Aorta (tissue), 5 donors: ENCODE results near the gene DENND6B. TPM values are rescaled to one million over a fixed set of nuclear protein-coding genes. Genes with fewer than 3 reads are reported as not detected.
A peak's percentile ranks its signal among the peaks of the same experiment; 100 is the strongest.

ENCODE experiments used
- ATAC-seq: fragments of 200-7000 bp; cut with Tn5 transposase; one replicate; pipeline ENCODE4 v1.9.1; 2022; ENCODE audit warnings: moderate library complexity; ENCODE audit not compliant: low FRiP score
- DNase-seq, 2 donors: peaks; one replicate each; pipeline ENCODE4 v3.0.0-alpha.2; 2020
- H3K27ac ChIP-seq, 2 donors: one replicate each; pipeline ENCODE4 v1.5.1; 2013; ENCODE audit warnings: low read length in 2 of 2, mild to moderate bottlenecking in 2 of 2, moderate library complexity in 2 of 2, control low read depth in 1 of 2, inconsistent platforms in 1 of 2, low read depth in 1 of 2
- H3K27me3 ChIP-seq, 2 donors: one replicate each; pipeline ENCODE4 v1.6.1; 2013; ENCODE audit warnings: control low read depth in 1 of 2, low read length in 1 of 2, mild to moderate bottlenecking in 1 of 2, moderate library complexity in 1 of 2; ENCODE audit not compliant: insufficient read depth in 2 of 2, control insufficient read depth in 1 of 2
- H3K36me3 ChIP-seq, 2 donors: one replicate each; pipeline ENCODE4 v1.6.1; 2013; ENCODE audit warnings: control low read depth in 1 of 2, low read length in 1 of 2, mild to moderate bottlenecking in 1 of 2; ENCODE audit not compliant: insufficient read depth in 2 of 2, control insufficient read depth in 1 of 2
- H3K4me1 ChIP-seq, 2 donors: one replicate each; pipeline ENCODE4 v1.6.1; 2013; ENCODE audit warnings: low read length in 2 of 2, control low read depth in 1 of 2, mild to moderate bottlenecking in 1 of 2, moderate library complexity in 1 of 2; ENCODE audit not compliant: insufficient read depth in 2 of 2, control insufficient read depth in 1 of 2
- H3K4me3 ChIP-seq, 2 donors: one replicate each; pipeline ENCODE4 v1.5.1; 2013; ENCODE audit warnings: low read length in 2 of 2, control low read depth in 1 of 2, mild to moderate bottlenecking in 1 of 2
- H3K9me3 ChIP-seq: one replicate; pipeline ENCODE4 v1.6.1; 2013; ENCODE audit warnings: mild to moderate bottlenecking, low read length; ENCODE audit not compliant: control insufficient read depth
- WGBS, 2 donors: extraction: QIAGEN DNeasy Blood & Tissue Kit; methylation state at CpG; one replicate each; pipeline ENCODE4 v1.1.7; 2013; 5-methylcytosine and 5-hydroxymethylcytosine counted together
- intact Hi-C, 2 donors: fragments of 100-400 bp; cut with DNase I; formaldehyde crosslinking; loops; one replicate each; pipeline versions ENCODE4 v1.14.2 to v1.15.0; 2022
- polyA plus RNA-seq, 2 donors: library from polyadenylated mRNA; stranded (reverse); fragments of 200-250 nt; gene quantifications; one replicate each; pipeline ENCODE4 v1.2.3, GENCODE V29; 2013
- total RNA-seq, 2 donors: library from RNA; stranded (reverse); fragmentation: NEBNext Ultra II Directional; extraction: Animal tissue kit (Norgen Biotek cat#: 25700); gene quantifications; one replicate each; pipeline ENCODE4 v1.2.1, GENCODE V29; 2021
- donor health status: healthy with polysubstance abuse.
- donor health status: Bipolar disorder and iron deficiency.
- donor health status: DM: no; HTN: no; CAD: no.
- donor health status: DM: no; HTN: no; CAD: no.
- donor health status: DM: yes; HTN: yes; CAD: no.

The DENND6B gene
- total and polyA plus RNA-seq, 4 donors: 0.25 to 7.5 (median 4.7) TPM

DNA sequence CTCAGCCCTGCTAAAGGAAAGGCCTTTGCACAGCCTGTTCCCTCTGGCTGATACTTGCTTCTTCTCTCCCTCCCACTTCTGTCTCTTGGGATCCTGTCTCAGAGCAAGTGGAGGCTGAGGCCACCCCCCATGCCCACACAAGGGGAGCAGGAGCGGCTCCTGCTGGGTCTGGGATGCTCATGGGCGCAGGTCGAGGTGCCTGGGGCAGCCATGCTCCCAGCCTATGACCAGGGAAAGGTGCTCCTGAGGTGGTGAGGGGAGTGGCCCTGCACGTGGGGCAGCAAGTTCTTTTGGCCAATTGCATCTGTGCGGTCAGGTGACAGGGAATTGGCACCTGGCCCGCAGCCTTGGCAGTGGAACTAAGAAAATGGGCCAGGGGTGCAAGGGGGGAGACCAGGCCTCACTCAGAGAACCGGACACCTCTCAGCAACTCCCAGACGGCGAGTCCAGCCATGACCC, 58.1 kb downstream of the DENND6B start:
- H3K9me3 ChIP-seq: no peaks in the 10 kb centered on the region
- ATAC-seq (no peak), DNase-seq (no peak)
- H3K27ac ChIP-seq: no peak overlapping the region
- no peak overlapping the region for H3K4me3 ChIP-seq
- no peaks in the 10 kb centered on the region for H3K36me3 ChIP-seq
- H3K4me1 ChIP-seq: no peaks in the 10 kb centered on the region
- intact Hi-C loops: no loop called here
- no peaks in the 10 kb centered on the region for H3K27me3 ChIP-seq
- 34 to 49% methylated on average over 9 of the region's 9 CpGs for WGBS, 2 donors

DNA sequence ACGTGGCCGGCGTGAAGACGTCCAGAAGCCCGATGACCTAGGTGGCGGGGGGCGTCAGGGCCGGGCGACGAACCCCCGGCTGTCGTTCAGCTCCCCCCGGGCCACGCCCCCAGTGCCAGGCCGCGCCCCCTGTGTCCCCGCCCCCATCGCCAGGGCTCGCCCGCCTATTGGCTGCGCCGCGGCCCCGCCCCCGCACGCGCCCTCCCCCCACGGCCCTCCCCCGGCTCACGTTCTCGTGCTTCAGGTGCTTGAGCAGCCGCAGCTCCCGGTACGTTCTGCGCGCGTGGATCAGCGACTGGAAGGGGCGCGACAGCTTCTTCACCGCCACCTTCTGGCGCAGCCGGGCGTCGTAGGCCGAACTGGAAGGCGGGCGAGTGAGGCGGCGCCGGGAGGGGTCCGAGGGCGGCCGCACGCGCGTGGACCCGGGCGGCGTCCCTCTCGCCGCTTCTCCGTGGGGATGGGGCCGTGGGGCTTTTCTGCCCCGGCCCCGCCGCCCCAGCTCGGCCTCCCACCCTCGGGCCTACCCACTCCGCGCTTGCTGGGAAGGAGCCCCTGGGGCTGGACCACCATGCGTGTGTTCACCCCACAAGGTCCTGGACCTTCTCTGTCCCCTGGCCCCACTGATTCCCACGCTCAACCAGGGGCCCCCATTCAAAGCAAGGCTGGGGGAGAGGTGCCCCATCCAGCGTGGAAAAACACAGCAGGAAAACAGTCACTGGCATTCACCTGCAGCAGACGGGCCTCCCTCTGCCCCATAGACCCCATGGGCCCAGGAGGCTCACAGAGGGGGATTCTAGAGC, 59.0 kb downstream of the DENND6B start:
- no peaks in the 10 kb centered on the region for H3K4me1 ChIP-seq
- no peaks in the 10 kb centered on the region for H3K27me3 ChIP-seq
- H3K9me3 ChIP-seq: no peaks in the 10 kb centered on the region
- ATAC-seq (peak; percentile 54), DNase-seq (peak in 1 of 2 donors; percentile 90)
- no peak overlapping the region for H3K27ac ChIP-seq
- H3K36me3 ChIP-seq: no peaks in the 10 kb centered on the region
- no peak overlapping the region for H3K4me3 ChIP-seq
- WGBS, 2 donors: 7 to 8% methylated on average over 57 to 75 of the region's 75 CpGs
- intact Hi-C loops: no loop called here

DNA sequence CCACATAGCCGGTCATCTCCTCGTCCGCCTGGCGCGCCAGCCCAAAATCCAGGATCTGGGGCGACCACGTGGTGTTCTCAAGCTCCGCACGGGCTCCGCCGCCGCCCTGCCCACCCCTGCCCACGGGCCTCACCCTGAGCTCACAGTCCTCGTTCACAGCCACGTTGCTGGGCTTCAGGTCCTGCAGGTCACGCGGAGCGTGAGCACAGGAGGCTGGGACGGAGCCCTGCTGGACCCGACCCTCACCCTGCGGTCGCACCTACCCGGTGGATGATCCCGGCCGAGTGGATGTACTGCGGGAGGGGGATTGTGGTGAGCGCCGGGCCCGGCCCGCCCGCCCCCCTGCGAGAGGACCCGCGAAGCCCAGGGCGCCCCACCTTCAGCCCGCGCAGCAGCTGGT, 59.8 kb downstream of the DENND6B start:
- Histone ChIP-seq H3K4me1 (no peaks in the 10 kb centered on the region), H3K27ac (no peak overlapping the region), H3K36me3 (no peaks in the 10 kb centered on the region), H3K27me3 (no peaks in the 10 kb centered on the region), H3K4me3 (no peak overlapping the region), H3K9me3 (no peaks in the 10 kb centered on the region)
- intact Hi-C loops: no loop called here
- DNase-seq (no peak), ATAC-seq (no peak)
- 47 to 51% methylated on average over 37 of the region's 37 CpGs for WGBS, 2 donors

DNA sequence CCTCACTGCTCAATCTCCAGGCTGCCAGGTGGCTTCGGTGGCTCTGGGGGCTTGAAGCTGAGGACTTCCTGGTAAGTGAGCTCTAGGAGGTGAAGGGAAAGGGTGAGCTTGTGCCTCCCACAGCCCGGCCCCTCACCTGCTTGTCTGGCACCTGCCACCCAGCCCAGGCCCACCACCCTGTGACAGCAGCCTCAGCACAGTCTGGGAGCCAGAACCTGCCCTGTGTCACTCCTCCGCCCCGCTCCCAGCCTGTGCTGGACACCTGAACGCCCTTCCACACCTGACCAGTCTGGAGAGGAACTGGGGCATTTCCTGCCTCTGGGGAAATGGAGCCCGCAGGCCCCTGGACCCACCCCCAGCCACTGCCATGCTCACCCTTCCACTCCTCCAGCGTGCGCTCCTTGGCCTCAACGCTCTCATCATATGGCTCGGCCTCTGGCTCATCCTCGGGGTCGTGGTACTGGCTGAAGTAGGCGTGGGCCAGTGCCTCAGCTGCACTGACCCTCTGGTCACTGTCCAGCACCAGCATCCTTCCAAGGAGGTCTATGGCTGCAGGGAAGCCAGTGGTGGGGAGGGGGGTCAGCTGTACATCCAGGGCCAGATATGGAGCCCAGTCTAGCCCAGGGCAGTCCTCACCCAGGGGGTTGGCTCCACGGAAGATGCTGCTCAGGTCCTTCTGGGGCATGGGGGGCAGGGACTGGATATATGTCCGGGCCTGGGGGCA, 61.7 kb downstream of the DENND6B start:
- Histone ChIP-seq H3K4me3 (no peak overlapping the region), H3K27me3 (no peaks in the 10 kb centered on the region), H3K27ac (no peak overlapping the region), H3K9me3 (no peaks in the 10 kb centered on the region), H3K4me1 (no peaks in the 10 kb centered on the region), H3K36me3 (no peaks in the 10 kb centered on the region)
- intact Hi-C loops: no loop called here
- DNase-seq (no peak), ATAC-seq (no peak)
- 88 to 91% methylated on average over 15 of the region's 15 CpGs for WGBS, 2 donors

DNA sequence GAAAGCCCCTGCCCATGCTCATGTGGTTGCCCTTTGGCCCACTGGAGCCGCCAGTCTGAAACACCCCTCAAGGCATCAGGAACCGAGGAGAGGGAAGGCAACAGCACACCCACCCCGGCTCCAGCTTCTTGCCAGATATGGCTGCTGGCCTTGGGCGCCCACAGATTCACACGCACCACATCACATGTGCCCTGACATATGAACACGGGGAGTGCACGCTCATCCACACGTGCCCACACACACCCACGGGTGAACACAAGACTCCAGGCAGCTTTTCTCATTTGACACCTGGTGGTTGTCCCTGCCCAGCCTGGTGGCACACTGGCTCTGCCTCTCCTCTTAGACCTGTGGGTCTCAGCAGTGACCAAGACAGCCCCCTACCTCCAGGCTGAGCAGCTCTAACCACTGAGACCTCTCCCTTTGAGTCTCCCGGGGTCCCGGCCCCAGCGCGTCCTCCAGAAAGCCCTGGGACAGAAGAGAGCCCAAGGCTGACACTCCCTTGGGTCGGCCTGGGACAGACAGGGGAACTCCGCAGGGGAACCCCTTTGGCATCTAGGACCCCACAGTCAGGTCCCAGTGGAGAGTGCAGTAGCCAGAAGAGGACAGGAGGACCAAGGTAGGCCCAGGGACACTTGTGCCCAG, 62.6 kb downstream of the DENND6B start:
- Histone ChIP-seq H3K27me3 (no peaks in the 10 kb centered on the region), H3K9me3 (no peaks in the 10 kb centered on the region), H3K4me1 (no peaks in the 10 kb centered on the region), H3K36me3 (no peaks in the 10 kb centered on the region), H3K27ac (no peak overlapping the region), H3K4me3 (no peak overlapping the region)
- WGBS, 2 donors: 89 to 90% methylated on average over 15 of the region's 15 CpGs
- ATAC-seq (no peak), DNase-seq (no peak)
- intact Hi-C loops: no loop called here

DNA sequence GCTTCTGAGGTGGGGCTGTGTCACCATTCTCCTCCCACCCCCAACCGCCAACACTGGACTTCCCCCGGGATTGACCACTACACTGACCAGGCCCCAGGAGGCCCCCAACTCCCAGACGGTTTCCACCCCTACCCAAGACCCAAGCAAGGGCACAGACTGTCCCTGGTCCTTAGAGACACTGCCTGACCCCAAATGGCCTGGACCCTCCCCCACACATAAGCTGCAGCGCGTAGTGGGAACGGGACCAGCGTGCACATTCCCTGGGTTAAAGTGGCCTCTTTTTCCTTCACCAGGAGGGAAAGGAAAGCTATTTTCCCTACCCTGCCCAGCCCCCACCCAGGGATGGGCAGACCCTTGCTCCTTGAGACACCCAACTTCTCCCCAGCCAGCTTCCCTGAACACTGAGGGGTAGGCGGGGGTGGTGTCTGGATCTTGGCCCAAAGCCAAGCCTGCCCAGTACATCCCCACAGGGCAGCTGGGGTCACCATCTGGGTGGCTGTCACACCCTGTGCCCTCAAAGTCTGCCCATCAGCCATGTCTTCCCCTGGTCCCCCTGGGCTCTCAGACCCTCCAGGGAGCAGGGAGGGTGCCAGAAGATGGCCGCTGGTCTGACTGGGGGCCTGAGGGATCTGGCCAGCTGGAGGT, 63.7 kb downstream of the DENND6B start:
- ATAC-seq (no peak), DNase-seq (no peak)
- no peaks in the 10 kb centered on the region for H3K36me3 ChIP-seq
- no peaks in the 10 kb centered on the region for H3K9me3 ChIP-seq
- no peak overlapping the region for H3K27ac ChIP-seq
- no peaks in the 10 kb centered on the region for H3K4me1 ChIP-seq
- H3K27me3 ChIP-seq: no peaks in the 10 kb centered on the region
- 67% methylated on average over 9 of the region's 9 CpGs for WGBS, 2 donors
- no peak overlapping the region for H3K4me3 ChIP-seq
- intact Hi-C loops: no loop called here

DNA sequence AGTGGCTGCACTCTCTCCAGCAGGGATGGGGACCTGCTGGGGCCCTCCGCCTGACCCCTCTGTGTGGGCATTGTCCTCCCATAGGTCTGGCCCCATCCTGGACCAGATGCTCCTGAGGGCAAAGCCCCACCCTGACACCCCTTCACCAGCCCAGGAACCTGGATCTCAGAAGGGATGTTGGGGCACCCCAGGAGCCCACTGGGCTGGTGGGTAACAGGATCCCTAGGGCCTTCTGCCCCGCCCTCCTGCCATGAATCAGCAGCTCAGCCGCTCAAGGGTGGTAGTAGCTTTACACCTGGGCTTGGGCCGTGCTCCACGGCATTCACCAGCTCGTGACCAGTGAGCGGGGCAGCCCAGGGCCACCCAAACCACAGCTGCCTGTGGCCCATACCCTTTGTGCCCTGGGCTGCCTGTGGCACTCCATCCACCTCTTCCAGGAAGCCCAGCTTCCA, 64.3 kb downstream of the DENND6B start:
- WGBS, 2 donors: 84 to 86% methylated on average over 7 of the region's 7 CpGs
- DNase-seq: no peak
- Histone ChIP-seq H3K27me3 (no peaks in the 10 kb centered on the region), H3K4me3 (no peak overlapping the region), H3K27ac (no peak overlapping the region), H3K9me3 (no peaks in the 10 kb centered on the region), H3K36me3 (no peaks in the 10 kb centered on the region), H3K4me1 (no peaks in the 10 kb centered on the region)
- intact Hi-C loops: no loop called here
- ATAC-seq: no peak

DNA sequence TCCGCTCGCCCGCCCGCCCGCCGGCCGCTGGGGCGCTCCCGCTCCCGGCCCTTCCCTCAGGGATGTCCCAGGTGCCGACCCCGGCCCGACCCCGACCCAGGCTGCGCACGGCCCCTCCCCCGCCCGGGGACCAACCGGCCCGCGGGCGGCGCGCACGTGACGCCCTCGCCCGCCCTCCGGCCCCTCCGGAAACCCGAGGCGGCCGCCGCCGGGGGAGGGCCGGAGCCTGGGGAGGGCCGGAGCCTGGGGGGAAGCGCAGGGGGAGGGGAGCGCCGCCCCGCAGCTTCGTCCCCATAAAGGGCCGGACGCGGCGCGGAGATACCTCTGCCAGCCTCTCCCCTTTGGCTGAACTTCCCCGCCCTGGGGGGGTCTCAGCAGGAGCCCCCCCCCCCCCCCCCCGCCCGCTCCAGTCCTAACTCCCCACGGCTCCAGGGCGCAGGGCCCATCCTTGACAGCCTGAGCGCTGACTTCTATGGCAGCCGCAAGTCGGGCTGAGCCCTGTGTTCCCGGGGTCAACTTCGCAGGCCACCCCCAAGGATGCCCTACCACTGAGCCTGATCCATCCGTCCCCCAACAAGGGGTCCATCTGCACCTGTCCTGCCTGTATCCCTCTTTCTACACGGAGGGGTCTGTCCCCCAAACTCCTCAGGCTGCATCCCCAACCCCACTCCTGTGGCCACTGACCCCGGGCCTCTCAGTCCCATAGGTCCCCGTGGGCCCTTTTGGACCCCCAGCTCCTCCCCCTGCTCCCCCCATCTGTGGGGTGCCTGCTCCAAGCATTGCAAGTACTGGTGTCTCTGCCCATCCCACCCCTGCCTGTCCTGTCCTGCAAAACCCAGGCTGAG, 65.0 kb downstream of the DENND6B start, which contains the start of gene MAPK12:
TSS of gene MAPK12 (minus strand) at position 69 of the 845 bp plus-strand sequence. CDS start 174 bp downstream, outside the sequence.
- Histone ChIP-seq H3K36me3 (no peaks in the 10 kb centered on the region), H3K27ac (no peak within 1 kb of the TSS), H3K27me3 (no peaks in the 10 kb centered on the region), H3K4me3 (peak within 1 kb of the TSS; percentile 23 to 46), H3K9me3 (no peaks in the 10 kb centered on the region), H3K4me1 (no peaks in the 10 kb centered on the region)
- ATAC-seq (no peak), DNase-seq (no peak)
- 5 to 11% methylated on average over 31 to 60 of the region's 61 CpGs for WGBS, 2 donors
- intact Hi-C loops: no loop called here
